AG09309 (cell line): ENCODE data around the gene CTNND2.
"Not testable (repeated sequence)": the region's sequence is repeated elsewhere in the genome, so short reads cannot be mapped to it uniquely, and the experiment has no call there.

Experiments used
- DNase-seq: peaks from one replicate; pipeline ENCODE4 v3.0.0-alpha.2; 2010; ENCODE audit warnings: low read depth
- H3K4me3 ChIP-seq: 2 replicates; pipeline ENCODE4 v1.5.1; 2011; ENCODE audit warnings: mild to moderate bottlenecking, low read depth, low read length, moderate library complexity; ENCODE audit not compliant: control insufficient read depth
- CTCF ChIP-seq: IDR thresholded peaks from 2 replicates; pipeline ENCODE4 v1.5.1; 2011; ENCODE audit warnings: mild to moderate bottlenecking, low read depth, low read length, inconsistent platforms; ENCODE audit not compliant: insufficient read depth, control insufficient read depth; ENCODE audit errors: missing control alignments

The CTNND2 gene

GRCh38 chr5:11076945-11077613 lies 827.2 kb downstream of the CTNND2 start:
- DNase-seq = no peak
- no peak overlapping the region for H3K4me3 ChIP-seq
- TF ChIP-seq CTCF = no peak

GRCh38 chr5:11075035-11075805 lies 829.0 kb downstream of the CTNND2 start:
- no peak overlapping the region for H3K4me3 ChIP-seq
- TF ChIP-seq CTCF = peak; percentile 3
- no peak for DNase-seq

DNA sequence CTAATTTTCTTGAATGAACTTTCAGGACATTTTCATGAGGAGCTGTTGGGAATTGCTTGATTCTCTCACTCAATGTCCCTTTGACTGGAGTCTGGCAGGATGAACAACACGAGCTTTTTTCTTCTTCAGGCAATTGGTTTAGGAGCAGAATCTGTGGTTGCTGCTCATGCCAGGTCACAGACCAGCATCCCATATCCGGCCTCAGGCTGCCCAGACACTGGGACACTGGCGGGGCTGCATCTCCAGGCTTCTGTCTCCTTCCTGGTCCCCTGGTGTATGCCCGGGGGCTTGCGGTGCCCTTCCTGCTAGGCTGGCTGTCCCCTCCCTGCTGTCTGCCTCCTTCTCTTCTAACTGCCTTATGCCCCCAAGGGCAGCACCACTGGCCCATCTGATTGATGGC lies 831.7 kb downstream of the CTNND2 start:
- no peak overlapping the region for H3K4me3 ChIP-seq
- no peak for DNase-seq
- no peak for TF ChIP-seq CTCF

DNA sequence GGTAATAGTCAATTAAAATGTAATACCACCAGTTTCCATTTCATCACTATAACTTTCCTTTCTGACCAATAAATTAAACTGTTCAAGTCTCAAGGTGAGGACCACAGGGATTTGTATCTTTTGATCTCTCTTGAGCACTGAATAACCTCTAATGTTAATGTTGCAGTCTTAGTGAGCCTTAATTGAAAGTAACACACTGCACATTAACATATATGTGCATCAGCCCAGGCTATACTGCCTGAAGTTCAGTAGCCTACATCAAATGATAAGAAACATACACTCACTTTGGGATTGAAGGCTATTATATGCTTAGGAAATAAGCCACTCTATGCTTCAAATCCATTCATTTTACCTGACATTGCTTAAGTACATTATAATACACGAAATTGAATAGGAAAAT lies 832.2 kb downstream of the CTNND2 start:
- H3K4me3 ChIP-seq = no peak overlapping the region
- DNase-seq = no peak
- no peak for TF ChIP-seq CTCF

DNA sequence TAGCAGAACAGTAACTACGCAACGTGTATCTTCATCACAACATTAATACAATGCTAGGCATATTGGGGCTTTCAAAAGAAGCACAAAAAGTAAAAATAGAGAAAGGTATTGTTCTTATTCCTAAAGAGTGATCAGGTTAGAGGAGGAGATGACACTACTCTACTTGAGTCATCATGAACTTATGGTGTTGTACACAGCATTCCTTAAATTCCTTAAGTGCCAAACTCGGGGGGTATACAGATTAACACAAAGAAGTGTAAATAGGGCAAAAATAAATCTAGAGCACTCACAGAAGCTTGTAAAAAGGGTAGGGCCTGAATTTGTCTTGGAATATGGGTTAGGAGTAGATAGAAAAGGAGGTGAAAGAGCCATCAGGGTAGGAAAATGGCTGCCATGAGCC lies 835.2 kb downstream of the CTNND2 start:
- no peak for DNase-seq
- no peak overlapping the region for H3K4me3 ChIP-seq
- TF ChIP-seq CTCF = no peak

- not testable (repeated sequence) for H3K4me3 ChIP-seq, DNase-seq
These were observed 838.5 kb downstream of the CTNND2 start for GRCh38 chr5:11065723-11066122.

GRCh38 chr5:11064763-11065450 lies 839.3 kb downstream of the CTNND2 start:
- DNase-seq = no peak
- no peak overlapping the region for H3K4me3 ChIP-seq
- no peak for TF ChIP-seq CTCF
